ENCODE measurements around the gene UBE2U.
A peak's percentile ranks its signal among the peaks of the same experiment; 100 is the strongest.
"Not testable (repeated sequence)": the region's sequence is repeated elsewhere in the genome, so short reads cannot be mapped to it uniquely, and the experiment has no call there.

UBE2U gene

GRCh38 chr1:64240206-64240605 is 36.8 kb downstream of the UBE2U start:
- Histone ChIP-seq H3K27ac (ENCODE audit: low read length) (no peak overlapping the region), H3K9me3 (ENCODE audit: control insufficient read depth in 1 of 2, low read length in 2 of 2) (no peaks in the 10 kb centered on the region), H3K4me1 (ENCODE audit: control insufficient read depth in 1 of 2, insufficient read depth in 2 of 2, low read length in 2 of 2) (no peaks in the 10 kb centered on the region), H3K27me3 (ENCODE audit: low read depth, low read length) (no peaks in the 10 kb centered on the region), H3K36me3 (ENCODE audit: control insufficient read depth in 1 of 2, insufficient read depth in 2 of 2, low read length in 2 of 2) (no peaks in the 10 kb centered on the region), H3K4me3 (ENCODE audit: low read depth in 1 of 2, low read length in 2 of 2) (no peak overlapping the region)

- no peak overlapping the region for H3K4me3 ChIP-seq (ENCODE audit: low read depth in 1 of 2, low read length in 2 of 2)
Measured at GRCh38 chr1:64241069-64241468, 37.6 kb downstream of the UBE2U start.

GRCh38 chr1:64242895-64243756 is 39.7 kb downstream of the UBE2U start:
- no peaks in the 10 kb centered on the region for H3K36me3 ChIP-seq (ENCODE audit: control insufficient read depth in 1 of 2, insufficient read depth in 2 of 2, low read length in 2 of 2)
- no peaks in the 10 kb centered on the region for H3K4me1 ChIP-seq (ENCODE audit: control insufficient read depth in 1 of 2, insufficient read depth in 2 of 2, low read length in 2 of 2)
- H3K4me3 ChIP-seq (ENCODE audit: low read depth in 1 of 2, low read length in 2 of 2) = no peak overlapping the region
- H3K9me3 ChIP-seq (ENCODE audit: control insufficient read depth in 1 of 2, low read length in 2 of 2) = no peaks in the 10 kb centered on the region
- no peak overlapping the region for H3K27ac ChIP-seq (ENCODE audit: low read length)
- H3K27me3 ChIP-seq (ENCODE audit: low read depth, low read length) = no peaks in the 10 kb centered on the region

More at GRCh38 chr1:64241069-64241468, 37.6 kb downstream of the UBE2U start:
- Histone ChIP-seq H3K4me1 (ENCODE audit: control insufficient read depth in 1 of 2, insufficient read depth in 2 of 2, low read length in 2 of 2) (no peaks in the 10 kb centered on the region), H3K27me3 (ENCODE audit: low read depth, low read length) (no peaks in the 10 kb centered on the region), H3K36me3 (ENCODE audit: control insufficient read depth in 1 of 2, insufficient read depth in 2 of 2, low read length in 2 of 2) (no peaks in the 10 kb centered on the region), H3K9me3 (ENCODE audit: control insufficient read depth in 1 of 2, low read length in 2 of 2) (no peaks in the 10 kb centered on the region), H3K27ac (ENCODE audit: low read length) (no peak overlapping the region)

- Histone ChIP-seq H3K36me3 (ENCODE audit: control insufficient read depth in 1 of 2, insufficient read depth in 2 of 2, low read length in 2 of 2) (no peaks in the 10 kb centered on the region), H3K27ac (ENCODE audit: low read length) (no peak overlapping the region), H3K4me3 (ENCODE audit: low read depth in 1 of 2, low read length in 2 of 2) (no peak overlapping the region), H3K4me1 (ENCODE audit: control insufficient read depth in 1 of 2, insufficient read depth in 2 of 2, low read length in 2 of 2) (no peaks in the 10 kb centered on the region), H3K27me3 (ENCODE audit: low read depth, low read length) (no peaks in the 10 kb centered on the region), H3K9me3 (ENCODE audit: control insufficient read depth in 1 of 2, low read length in 2 of 2) (no peaks in the 10 kb centered on the region)
Measured at GRCh38 chr1:64243757-64244080, 40.3 kb downstream of the UBE2U start.

GRCh38 chr1:64245495-64245894 is 42.1 kb downstream of the UBE2U start:
- Histone ChIP-seq H3K36me3 (ENCODE audit: control insufficient read depth in 1 of 2, insufficient read depth in 2 of 2, low read length in 2 of 2) (no peaks in the 10 kb centered on the region), H3K9me3 (ENCODE audit: control insufficient read depth in 1 of 2, low read length in 2 of 2) (no peaks in the 10 kb centered on the region), H3K4me1 (ENCODE audit: control insufficient read depth in 1 of 2, insufficient read depth in 2 of 2, low read length in 2 of 2) (no peaks in the 10 kb centered on the region), H3K27ac (ENCODE audit: low read length) (no peak overlapping the region), H3K4me3 (ENCODE audit: low read depth in 1 of 2, low read length in 2 of 2) (peak overlapping the region in 1 of 2 donors; percentile 49), H3K27me3 (ENCODE audit: low read depth, low read length) (no peaks in the 10 kb centered on the region)

GRCh38 chr1:64246294-64246917 is 43.0 kb downstream of the UBE2U start:
- Histone ChIP-seq H3K27me3 (ENCODE audit: low read depth, low read length) (no peaks in the 10 kb centered on the region), H3K4me3 (ENCODE audit: low read depth in 1 of 2, low read length in 2 of 2) (no peak overlapping the region), H3K27ac (ENCODE audit: low read length) (no peak overlapping the region), H3K9me3 (ENCODE audit: control insufficient read depth in 1 of 2, low read length in 2 of 2) (no peaks in the 10 kb centered on the region), H3K36me3 (ENCODE audit: control insufficient read depth in 1 of 2, insufficient read depth in 2 of 2, low read length in 2 of 2) (no peaks in the 10 kb centered on the region), H3K4me1 (ENCODE audit: control insufficient read depth in 1 of 2, insufficient read depth in 2 of 2, low read length in 2 of 2) (no peaks in the 10 kb centered on the region)

GRCh38 chr1:64248065-64248464 is 44.6 kb downstream of the UBE2U start:
- no peaks in the 10 kb centered on the region for H3K27me3 ChIP-seq (ENCODE audit: low read depth, low read length)

GRCh38 chr1:64250472-64250871 is 47.0 kb downstream of the UBE2U start:
- not testable (repeated sequence) for H3K4me1 ChIP-seq (ENCODE audit: control insufficient read depth in 1 of 2, insufficient read depth in 2 of 2, low read length in 2 of 2); H3K4me3 ChIP-seq (ENCODE audit: low read depth in 1 of 2, low read length in 2 of 2); H3K36me3 ChIP-seq (ENCODE audit: control insufficient read depth in 1 of 2, insufficient read depth in 2 of 2, low read length in 2 of 2); H3K9me3 ChIP-seq (ENCODE audit: control insufficient read depth in 1 of 2, low read length in 2 of 2); H3K27ac ChIP-seq (ENCODE audit: low read length); H3K27me3 ChIP-seq (ENCODE audit: low read depth, low read length)

More at GRCh38 chr1:64248065-64248464, 44.6 kb downstream of the UBE2U start:
- H3K36me3 ChIP-seq (ENCODE audit: control insufficient read depth in 1 of 2, insufficient read depth in 2 of 2, low read length in 2 of 2) = no peaks in the 10 kb centered on the region
- H3K9me3 ChIP-seq (ENCODE audit: control insufficient read depth in 1 of 2, low read length in 2 of 2) = no peaks in the 10 kb centered on the region
- H3K27ac ChIP-seq (ENCODE audit: low read length) = no peak overlapping the region
- H3K4me3 ChIP-seq (ENCODE audit: low read depth in 1 of 2, low read length in 2 of 2) = no peak overlapping the region
- H3K4me1 ChIP-seq (ENCODE audit: control insufficient read depth in 1 of 2, insufficient read depth in 2 of 2, low read length in 2 of 2) = no peaks in the 10 kb centered on the region

- no peak overlapping the region for H3K27ac ChIP-seq (ENCODE audit: low read length)
- H3K4me3 ChIP-seq (ENCODE audit: low read depth in 1 of 2, low read length in 2 of 2) = no peak overlapping the region
- H3K27me3 ChIP-seq (ENCODE audit: low read depth, low read length) = no peaks in the 10 kb centered on the region
- no peaks in the 10 kb centered on the region for H3K36me3 ChIP-seq (ENCODE audit: control insufficient read depth in 1 of 2, insufficient read depth in 2 of 2, low read length in 2 of 2)
- H3K4me1 ChIP-seq (ENCODE audit: control insufficient read depth in 1 of 2, insufficient read depth in 2 of 2, low read length in 2 of 2) = no peaks in the 10 kb centered on the region
- H3K9me3 ChIP-seq (ENCODE audit: control insufficient read depth in 1 of 2, low read length in 2 of 2) = peaks cover 0 to 5% of the 10 kb centered on the region in 2 donors
Measured at GRCh38 chr1:64251971-64252370, 48.5 kb downstream of the UBE2U start.

- not testable (repeated sequence) for H3K9me3 ChIP-seq (ENCODE audit: control insufficient read depth in 1 of 2, low read length in 2 of 2); H3K36me3 ChIP-seq (ENCODE audit: control insufficient read depth in 1 of 2, insufficient read depth in 2 of 2, low read length in 2 of 2)
Measured at GRCh38 chr1:64257233-64257632, 53.8 kb downstream of the UBE2U start.

GRCh38 chr1:64258444-64258843 is 55.0 kb downstream of the UBE2U start:
- not testable (repeated sequence) for H3K36me3 ChIP-seq (ENCODE audit: control insufficient read depth in 1 of 2, insufficient read depth in 2 of 2, low read length in 2 of 2); H3K27ac ChIP-seq (ENCODE audit: low read length); H3K4me1 ChIP-seq (ENCODE audit: control insufficient read depth in 1 of 2, insufficient read depth in 2 of 2, low read length in 2 of 2); H3K9me3 ChIP-seq (ENCODE audit: control insufficient read depth in 1 of 2, low read length in 2 of 2); H3K27me3 ChIP-seq (ENCODE audit: low read depth, low read length); H3K4me3 ChIP-seq (ENCODE audit: low read depth in 1 of 2, low read length in 2 of 2)

More at GRCh38 chr1:64257233-64257632, 53.8 kb downstream of the UBE2U start:
- not testable (repeated sequence) for H3K4me3 ChIP-seq (ENCODE audit: low read depth in 1 of 2, low read length in 2 of 2); H3K27me3 ChIP-seq (ENCODE audit: low read depth, low read length); H3K27ac ChIP-seq (ENCODE audit: low read length); H3K4me1 ChIP-seq (ENCODE audit: control insufficient read depth in 1 of 2, insufficient read depth in 2 of 2, low read length in 2 of 2)

All from muscle layer of duodenum (tissue), 2 donors.